Measurements from ENCODE around the gene CKM. TPM values are rescaled to one million over a fixed set of nuclear protein-coding genes. Genes with fewer than 3 reads are reported as not detected.

Gene CKM
- total RNA-seq, 1 experiment from 2014 or later: not detected

DNA sequence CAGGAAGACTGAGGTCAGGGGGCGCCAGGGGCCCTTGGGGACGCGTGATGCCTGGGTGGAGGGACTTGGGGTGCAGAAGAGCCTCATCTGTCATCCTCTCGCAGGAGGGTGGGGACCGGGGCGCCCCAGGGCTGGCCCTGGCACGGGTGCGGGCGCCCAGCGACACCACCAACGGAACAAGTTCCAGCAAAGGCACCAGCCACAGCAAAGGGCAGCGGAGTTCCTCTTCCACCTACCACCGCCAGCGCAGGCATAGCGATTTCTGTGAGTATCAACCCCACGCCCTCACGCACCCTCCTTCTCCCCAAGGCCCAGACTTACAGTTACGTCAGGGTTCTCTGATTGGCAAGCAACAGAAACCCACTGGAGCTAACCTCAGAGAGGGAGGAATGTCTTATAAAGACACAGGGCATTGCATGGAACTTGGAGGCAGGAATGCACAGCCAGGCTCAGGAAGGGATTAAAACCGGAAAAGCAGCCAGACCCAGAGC lies 42.2 kb downstream of the CKM start:
- no peaks in the 10 kb centered on the region for H3K9me2 ChIP-seq (replicated peaks; ENCODE audit: low read length)
- no peaks in the 10 kb centered on the region for H3K79me2 ChIP-seq (ENCODE audit: low read length)
- no peak overlapping the region for H3K4me2 ChIP-seq (ENCODE audit: low read length)
- intact Hi-C loops (cut with micrococcal nuclease): no loop called here
- H3K27ac ChIP-seq (ENCODE audit: low read length): no peak overlapping the region
- ChIA-PET CTCF (no interaction called here), POLR2A (ENCODE audit: unreplicated experiment) (no interaction called here)
- ATAC-seq (no peak), DNase-seq (no peak)
- H4K20me1 ChIP-seq (ENCODE audit: low read length): no peaks in the 10 kb centered on the region
- TF ChIP-seq, protein P1, sequence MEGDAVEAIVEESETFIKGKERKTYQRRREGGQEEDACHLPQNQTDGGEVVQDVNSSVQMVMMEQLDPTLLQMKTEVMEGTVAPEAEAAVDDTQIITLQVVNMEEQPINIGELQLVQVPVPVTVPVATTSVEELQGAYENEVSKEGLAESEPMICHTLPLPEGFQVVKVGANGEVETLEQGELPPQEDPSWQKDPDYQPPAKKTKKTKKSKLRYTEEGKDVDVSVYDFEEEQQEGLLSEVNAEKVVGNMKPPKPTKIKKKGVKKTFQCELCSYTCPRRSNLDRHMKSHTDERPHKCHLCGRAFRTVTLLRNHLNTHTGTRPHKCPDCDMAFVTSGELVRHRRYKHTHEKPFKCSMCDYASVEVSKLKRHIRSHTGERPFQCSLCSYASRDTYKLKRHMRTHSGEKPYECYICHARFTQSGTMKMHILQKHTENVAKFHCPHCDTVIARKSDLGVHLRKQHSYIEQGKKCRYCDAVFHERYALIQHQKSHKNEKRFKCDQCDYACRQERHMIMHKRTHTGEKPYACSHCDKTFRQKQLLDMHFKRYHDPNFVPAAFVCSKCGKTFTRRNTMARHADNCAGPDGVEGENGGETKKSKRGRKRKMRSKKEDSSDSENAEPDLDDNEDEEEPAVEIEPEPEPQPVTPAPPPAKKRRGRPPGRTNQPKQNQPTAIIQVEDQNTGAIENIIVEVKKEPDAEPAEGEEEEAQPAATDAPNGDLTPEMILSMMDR (conservative IDR thresholded peaks at IDR 0.05; ENCODE audit: low read depth, low read length): no peak
- no peak for TF ChIP-seq EZH2phosphoT487 (IDR thresholded peaks at IDR 0.05; ENCODE audit: borderline replicate concordance, low read length)
- no peak for TF ChIP-seq EZH2 (IDR thresholded peaks at IDR 0.05; ENCODE audit: low read length, unreplicated experiment)
- 0 out of 2 replicates have a peak, but pooled peaks cover 3% of the 10 kb centered on the region for H3K36me3 ChIP-seq (ENCODE audit: low read depth, low read length)
- no peak overlapping the region for H2AFZ ChIP-seq (ENCODE audit: low read length)
- no peaks in the 10 kb centered on the region for H3K4me1 ChIP-seq (ENCODE audit: insufficient read depth, low read length)
- no peak overlapping the region for H3K9ac ChIP-seq (ENCODE audit: low read length)
- H3K9me3 ChIP-seq (ENCODE audit: low read length): no peaks in the 10 kb centered on the region
- no peaks in the 10 kb centered on the region for H3K27me3 ChIP-seq (ENCODE audit: low read length)
- H3F3A ChIP-seq (ENCODE audit: low read length, unreplicated experiment): no peaks in the 10 kb centered on the region
- BruUV-seq (replicated peaks): no TSS peak
- no peak overlapping the region for H3K4me3 ChIP-seq (ENCODE audit: low read length)

DNA sequence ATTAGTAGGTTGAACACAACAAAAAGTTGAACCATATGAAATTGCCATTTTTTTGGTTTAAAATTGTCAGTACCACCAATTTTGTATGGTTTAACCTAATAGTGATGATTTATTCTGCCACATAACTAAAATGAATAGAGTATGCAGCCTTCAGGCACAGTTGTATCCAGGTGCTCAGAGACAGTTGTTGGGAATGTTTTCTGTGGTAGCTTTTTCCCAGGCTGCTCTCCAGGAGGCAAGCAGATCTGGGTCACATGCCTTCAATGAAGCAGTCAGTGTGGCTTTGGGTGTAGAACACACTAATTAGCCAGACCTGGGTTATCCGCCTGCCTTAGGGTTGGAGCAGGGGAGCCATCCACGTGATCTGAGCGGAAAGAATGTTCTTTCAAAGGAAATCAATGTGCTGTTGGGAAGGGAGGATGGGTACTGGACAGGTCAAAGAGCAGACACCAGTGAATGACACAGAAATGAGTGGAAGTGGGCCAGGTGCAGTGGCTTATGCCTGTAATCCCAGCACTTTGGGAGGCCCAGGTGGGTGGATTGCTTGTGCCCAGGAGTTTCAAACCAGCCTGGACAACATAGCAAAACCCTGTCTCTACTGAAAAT lies 43.0 kb downstream of the CKM start:
- BruUV-seq (replicated peaks): no TSS peak
- Histone ChIP-seq H4K20me1 (ENCODE audit: low read length) (no peaks in the 10 kb centered on the region), H3K9me3 (ENCODE audit: low read length) (no peaks in the 10 kb centered on the region), H3K4me3 (ENCODE audit: low read length) (no peak overlapping the region), H3F3A (ENCODE audit: low read length, unreplicated experiment) (no peaks in the 10 kb centered on the region), H3K79me2 (ENCODE audit: low read length) (no peaks in the 10 kb centered on the region), H3K27me3 (ENCODE audit: low read length) (no peaks in the 10 kb centered on the region), H3K4me1 (ENCODE audit: insufficient read depth, low read length) (no peaks in the 10 kb centered on the region), H2AFZ (ENCODE audit: low read length) (no peak overlapping the region), H3K27ac (ENCODE audit: low read length) (no peak overlapping the region), H3K4me2 (ENCODE audit: low read length) (no peak overlapping the region), H3K36me3 (ENCODE audit: low read depth, low read length) (0 out of 2 replicates have a peak, but pooled peaks cover 3% of the 10 kb centered on the region), H3K9me2 (replicated peaks; ENCODE audit: low read length) (no peaks in the 10 kb centered on the region), H3K9ac (ENCODE audit: low read length) (no peak overlapping the region)
- CTCF ChIA-PET: no interaction called here
- POLR2A ChIA-PET (ENCODE audit: unreplicated experiment): no interaction called here
- ATAC-seq (no peak), DNase-seq (no peak)
- intact Hi-C loops (cut with micrococcal nuclease): no loop called here
- TF ChIP-seq, protein P1 (conservative IDR thresholded peaks at IDR 0.05; ENCODE audit: low read depth, low read length): no peak
- TF ChIP-seq EZH2phosphoT487 (IDR thresholded peaks at IDR 0.05; ENCODE audit: borderline replicate concordance, low read length) (no peak), EZH2 (IDR thresholded peaks at IDR 0.05; ENCODE audit: low read length, unreplicated experiment) (no peak)

DNA sequence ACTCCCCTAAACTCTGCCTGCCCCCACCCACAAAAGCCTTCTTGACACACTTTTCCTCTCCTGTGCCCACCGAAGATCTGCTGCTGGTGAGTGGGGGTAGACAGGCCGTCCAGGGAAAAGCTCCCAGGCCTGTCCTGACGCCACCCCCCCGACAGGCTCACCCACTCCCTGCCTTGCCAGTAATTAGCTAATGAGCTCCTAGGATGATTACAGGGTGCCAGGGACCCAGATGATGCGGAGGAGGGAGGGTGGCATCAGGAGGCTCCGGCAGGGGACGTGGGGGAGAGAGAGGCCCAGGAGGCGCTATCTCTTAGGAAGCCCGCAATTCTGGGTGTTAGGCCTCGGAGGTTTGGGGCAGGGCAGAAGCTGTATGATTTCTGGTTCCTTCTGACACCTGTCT lies 44.6 kb downstream of the CKM start:
- Histone ChIP-seq H4K20me1 (ENCODE audit: low read length) (no peaks in the 10 kb centered on the region), H3K4me2 (ENCODE audit: low read length) (no peak overlapping the region), H3K9me2 (replicated peaks; ENCODE audit: low read length) (no peaks in the 10 kb centered on the region), H3F3A (ENCODE audit: low read length, unreplicated experiment) (no peaks in the 10 kb centered on the region), H2AFZ (ENCODE audit: low read length) (no peak overlapping the region), H3K27ac (ENCODE audit: low read length) (no peak overlapping the region), H3K9ac (ENCODE audit: low read length) (no peak overlapping the region), H3K36me3 (ENCODE audit: low read depth, low read length) (no peaks in the 10 kb centered on the region), H3K4me1 (ENCODE audit: insufficient read depth, low read length) (no peaks in the 10 kb centered on the region), H3K79me2 (ENCODE audit: low read length) (no peaks in the 10 kb centered on the region), H3K4me3 (ENCODE audit: low read length) (no peak overlapping the region), H3K27me3 (ENCODE audit: low read length) (no peaks in the 10 kb centered on the region), H3K9me3 (ENCODE audit: low read length) (no peaks in the 10 kb centered on the region)
- no peak for DNase-seq
- POLR2A ChIA-PET (ENCODE audit: unreplicated experiment): no interaction called here
- ATAC-seq: no peak
- CTCF ChIA-PET: no interaction called here
- BruUV-seq (replicated peaks): no TSS peak
- intact Hi-C loops (cut with micrococcal nuclease): no loop called here
- TF ChIP-seq EZH2 (IDR thresholded peaks at IDR 0.05; ENCODE audit: low read length, unreplicated experiment) (no peak), EZH2phosphoT487 (IDR thresholded peaks at IDR 0.05; ENCODE audit: borderline replicate concordance, low read length) (no peak)
- TF ChIP-seq, protein P1 (conservative IDR thresholded peaks at IDR 0.05; ENCODE audit: low read depth, low read length): no peak

All from PC-3 (cell line).